GM08714 (cell line): ENCODE results near the gene CALML5.

Source experiments
- H3K4me3 ChIP-seq: fragments of 200-500 bp; sonication (Bioruptor generic); 2 replicates; pipeline ENCODE4 v1.5.1; 2014; ENCODE audit warnings: mild to moderate bottlenecking, low read length, inconsistent platforms
- ZNF274 ChIP-seq: IDR thresholded peaks from 2 replicates; pipeline ENCODE4 v1.6.1; 2012; ENCODE audit warnings: mild to moderate bottlenecking, low read depth, low read length

The CALML5 gene

DNA sequence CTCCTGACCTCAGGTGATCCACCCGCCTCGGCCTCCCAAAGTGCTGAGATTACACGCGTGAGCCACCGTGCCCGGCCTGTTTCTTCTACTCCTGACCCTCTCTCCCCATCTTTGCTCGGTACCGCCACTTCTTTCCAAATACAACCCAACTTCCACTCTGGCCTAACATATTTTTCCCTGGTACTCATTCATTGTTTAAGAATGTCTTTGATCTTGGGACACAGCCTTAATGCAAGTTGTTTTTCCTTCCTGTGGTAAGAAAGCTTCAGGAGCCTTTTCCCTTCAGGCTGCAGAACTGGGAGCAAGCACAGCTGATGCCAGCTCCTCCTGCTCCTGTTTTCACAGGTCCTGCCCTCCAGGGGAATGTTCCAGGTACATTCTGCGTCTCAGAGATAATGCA is 39.1 kb upstream of the CALML5 start:
- TF ChIP-seq ZNF274, result no peak

DNA sequence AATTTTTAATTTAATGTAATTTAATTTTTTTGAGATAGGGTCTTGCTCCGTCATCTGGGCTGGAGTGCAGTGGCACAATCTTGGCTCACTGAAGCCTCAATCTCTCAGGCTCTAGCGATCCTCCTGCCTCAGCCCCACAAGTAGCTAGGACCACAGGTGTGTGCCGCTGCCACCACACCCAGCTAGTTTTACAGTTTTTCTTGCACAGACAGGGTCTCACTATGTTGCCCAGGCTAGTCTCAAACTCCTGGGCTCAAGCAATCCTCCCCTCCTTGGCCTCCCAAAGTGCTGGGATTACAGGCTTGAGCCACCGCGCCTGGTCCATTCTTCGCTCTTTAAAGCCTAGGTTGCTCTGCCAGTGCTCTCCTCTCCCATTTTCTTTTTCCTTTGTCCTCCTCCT is 38.3 kb upstream of the CALML5 start:
- no peak for TF ChIP-seq ZNF274
- no peak overlapping the region for H3K4me3 ChIP-seq

More for the DNA sequence above, 39.1 kb upstream of the CALML5 start:
- H3K4me3 ChIP-seq, result no peak overlapping the region

DNA sequence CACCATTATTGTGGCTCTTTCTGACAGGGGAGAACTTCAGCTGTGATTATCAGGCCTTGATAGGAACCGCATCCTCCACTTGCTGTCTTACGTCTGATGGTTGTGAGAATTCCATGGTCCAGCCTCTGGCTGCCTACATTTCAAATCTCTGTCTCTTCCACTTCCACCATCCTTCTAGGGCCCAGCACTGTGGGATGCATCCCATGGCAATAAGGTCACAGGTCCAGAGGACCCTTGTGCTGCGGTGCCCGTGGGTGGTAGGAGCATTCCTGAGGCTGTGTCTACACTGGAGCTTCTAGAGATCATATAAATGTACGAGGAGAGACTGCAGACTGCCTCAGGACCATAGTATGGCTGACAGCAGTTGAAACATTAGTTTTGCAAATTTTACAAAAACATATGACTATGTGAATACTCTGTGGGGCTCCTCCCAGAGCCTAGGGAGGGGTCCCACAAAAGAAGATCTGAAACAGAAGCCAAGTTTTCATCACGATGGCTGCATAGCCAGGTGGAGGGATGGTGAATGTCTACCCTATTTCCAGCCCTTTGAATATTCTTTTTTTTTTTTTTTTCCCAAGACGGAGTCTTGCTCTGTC is 37.2 kb upstream of the CALML5 start:
- no peak overlapping the region for H3K4me3 ChIP-seq
- no peak for TF ChIP-seq ZNF274

DNA sequence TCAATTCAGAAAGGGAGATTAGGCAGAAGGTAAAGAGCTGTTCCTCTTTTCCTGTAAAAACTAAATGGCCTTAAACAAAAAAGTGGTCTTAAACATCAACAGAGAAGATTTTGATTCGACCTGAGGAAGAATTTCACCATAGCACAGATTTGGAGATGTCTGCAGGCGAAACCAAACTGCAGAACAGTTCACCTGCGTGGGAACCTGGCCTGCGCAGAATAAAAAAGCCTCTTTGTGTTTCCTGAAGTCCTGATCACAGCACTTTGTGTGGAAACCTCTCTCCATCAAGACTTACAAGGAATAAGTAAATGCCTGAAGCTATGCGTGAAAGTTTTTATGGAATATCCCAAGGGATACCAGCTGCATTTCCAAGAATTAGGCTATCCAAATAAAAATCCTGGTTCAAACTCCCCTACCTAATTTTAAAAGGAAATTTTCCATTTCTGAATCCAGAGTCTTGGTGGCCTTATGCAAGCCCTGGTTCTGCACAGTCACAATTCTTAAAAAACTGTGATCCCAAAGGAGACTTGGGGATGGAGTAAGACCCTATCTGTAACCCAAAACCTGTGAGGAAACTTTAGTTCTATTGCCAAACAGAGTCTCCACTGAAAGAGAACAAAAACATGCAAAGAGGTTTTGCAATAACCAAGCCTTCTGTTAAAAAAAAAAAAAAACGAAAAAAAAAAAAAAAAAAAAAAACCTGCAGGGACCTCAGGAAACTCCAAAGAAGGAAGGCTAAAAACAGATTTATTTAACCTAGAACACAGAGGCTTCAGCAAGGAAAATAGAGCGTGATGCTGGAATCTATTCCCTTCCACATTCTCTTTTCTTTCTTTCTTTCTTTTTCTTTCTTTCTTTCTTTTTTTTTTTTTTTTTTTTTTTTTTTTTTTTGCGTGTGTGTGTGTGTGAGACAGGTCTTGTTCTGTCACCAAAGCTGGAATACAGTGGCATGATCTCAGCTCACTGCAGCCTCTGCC is 35.8 kb upstream of the CALML5 start:
- TF ChIP-seq ZNF274, result no peak
- no peak overlapping the region for H3K4me3 ChIP-seq

DNA sequence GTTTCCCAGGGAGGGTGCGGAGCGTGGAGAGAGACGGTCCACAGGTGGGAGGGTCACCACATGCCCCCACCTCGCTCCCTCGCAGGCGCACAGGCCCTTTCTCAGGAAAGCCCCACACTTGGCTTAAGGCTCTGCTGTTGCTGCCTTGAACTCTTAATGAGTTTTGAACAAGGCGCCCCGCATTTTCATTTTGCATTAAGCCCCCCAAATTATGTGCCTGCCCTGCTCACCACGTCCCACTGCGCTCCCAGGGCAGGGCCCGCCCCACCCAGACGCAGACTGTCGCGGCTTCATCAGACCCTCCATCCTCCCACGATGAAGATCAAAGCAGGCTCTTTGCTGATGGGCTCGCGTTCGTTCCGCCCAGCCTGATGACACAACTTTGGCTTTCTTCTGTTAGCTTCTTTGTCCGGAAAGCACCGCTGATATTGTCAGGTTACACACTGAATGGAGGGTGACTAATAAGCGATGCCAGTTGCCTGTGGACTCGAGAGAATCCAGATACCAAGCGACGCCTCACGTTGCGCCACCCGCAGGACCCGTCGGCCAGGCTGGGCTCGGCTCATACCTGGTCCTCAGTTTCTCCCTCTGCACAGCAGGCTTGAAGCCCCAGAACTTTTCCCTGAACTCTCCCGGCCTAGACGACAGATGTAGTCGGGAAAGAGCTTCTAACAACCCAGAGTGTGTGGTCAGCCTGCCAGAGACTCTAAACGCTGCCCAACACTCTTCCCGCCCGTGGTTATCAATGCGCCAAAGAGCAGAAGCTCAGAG is 34.9 kb upstream of the CALML5 start:
- TF ChIP-seq ZNF274, result no peak
- H3K4me3 ChIP-seq, result no peak overlapping the region

DNA sequence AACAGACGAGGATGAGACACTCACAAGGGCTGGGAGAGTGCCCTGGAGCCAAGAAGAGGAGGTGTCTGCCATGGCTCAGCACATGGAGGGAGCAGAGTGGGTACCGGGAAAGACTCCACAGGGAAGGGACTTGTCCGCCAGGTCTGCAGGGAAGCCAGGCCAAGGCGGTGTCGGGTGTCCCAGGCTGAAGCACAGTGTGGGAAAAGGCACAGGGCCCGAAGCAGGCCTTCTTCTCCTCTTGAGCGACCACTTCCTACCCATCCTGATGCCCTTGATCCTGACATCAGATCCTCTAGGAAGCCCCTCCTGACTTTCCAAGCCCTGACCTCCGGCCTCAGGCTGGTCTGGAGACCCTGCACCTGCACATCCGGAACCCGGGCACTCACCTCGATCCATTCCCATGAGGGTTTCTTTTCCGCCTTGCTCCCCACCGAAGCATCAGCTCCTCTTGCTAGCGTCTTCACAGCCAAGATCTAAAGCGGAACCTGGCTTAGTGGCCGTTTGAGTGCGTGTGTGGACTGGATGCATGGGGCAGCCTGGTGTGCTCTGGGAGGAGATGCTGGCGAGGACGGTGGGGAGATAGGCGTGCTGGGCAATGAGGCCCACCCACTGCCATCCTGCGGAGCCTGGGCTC is 33.8 kb upstream of the CALML5 start:
- H3K4me3 ChIP-seq, result no peak overlapping the region
- no peak for TF ChIP-seq ZNF274

DNA sequence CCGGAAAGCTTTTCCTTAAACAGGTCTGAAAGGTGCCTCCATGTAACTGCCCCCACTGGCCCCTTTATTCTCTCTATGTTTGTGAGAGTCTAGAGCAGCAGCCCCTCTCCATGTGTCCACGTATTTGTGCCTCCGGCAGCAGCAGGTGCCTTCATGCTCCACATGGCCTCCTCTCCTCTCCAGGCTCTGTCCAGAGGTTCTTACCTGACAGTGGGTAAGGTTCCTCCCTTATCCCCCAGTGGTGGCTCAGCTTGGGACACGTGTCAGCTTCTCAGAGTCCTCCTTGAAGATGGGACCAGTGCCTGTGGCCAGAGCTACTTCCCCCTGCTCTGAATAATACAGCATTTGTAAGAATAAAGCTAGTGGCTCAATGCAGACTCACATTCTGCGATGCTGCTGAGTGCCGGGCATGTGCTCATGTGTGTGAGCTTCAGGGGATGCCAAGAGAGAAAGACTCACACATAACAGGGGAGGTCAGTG is 33.3 kb upstream of the CALML5 start:
- H3K4me3 ChIP-seq, result no peak overlapping the region
- no peak for TF ChIP-seq ZNF274

DNA sequence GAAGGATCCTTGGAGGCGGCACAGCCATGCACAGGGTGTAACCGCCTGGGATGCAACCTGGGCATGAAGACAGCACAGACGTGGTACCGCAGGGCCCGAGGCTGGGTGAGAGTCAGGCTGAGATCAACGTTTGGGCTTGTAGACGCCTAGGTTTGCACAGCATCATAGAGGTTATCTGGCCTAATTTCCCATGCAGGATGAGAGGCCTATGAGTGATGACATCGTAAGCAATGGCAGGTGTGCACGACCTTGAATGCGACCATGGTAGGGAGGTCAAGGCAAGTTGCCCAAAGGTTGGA is 32.9 kb upstream of the CALML5 start:
- TF ChIP-seq ZNF274, result no peak
- no peak overlapping the region for H3K4me3 ChIP-seq

DNA sequence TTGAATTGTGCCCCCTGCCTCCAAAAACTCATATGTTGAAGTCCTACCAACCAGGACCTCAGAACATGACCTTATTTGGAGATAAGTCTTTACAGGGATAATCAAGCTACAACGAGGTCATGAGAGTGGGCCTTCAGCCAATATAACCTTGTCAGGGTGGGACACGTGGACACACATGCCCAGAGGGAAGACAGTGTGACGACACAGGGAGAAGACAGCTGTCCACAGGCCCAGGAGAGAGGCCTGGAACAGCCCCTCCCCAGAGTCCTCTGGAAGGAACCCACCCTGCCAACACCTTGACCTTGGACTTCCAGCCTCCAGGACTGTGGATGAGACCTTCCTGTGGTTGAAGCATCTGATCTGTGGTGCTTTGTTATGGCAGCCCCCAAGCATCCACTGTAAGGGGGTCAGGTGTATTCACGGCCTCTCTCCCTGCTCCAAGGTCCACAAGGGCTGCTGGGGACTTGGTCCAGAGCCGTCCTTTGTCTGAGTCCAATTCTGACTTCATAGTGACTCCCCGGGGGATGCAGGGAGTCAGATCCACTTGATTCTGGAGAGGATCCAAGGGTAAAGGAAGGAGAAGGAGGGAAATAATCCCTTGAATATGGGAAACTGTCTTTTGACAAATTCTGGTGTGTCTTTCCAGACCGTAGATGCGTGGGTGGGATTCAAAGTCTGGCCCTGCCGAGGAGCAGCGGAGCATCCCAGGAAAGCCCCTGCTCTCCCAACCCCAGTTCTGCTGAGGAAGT is 32.4 kb upstream of the CALML5 start:
- H3K4me3 ChIP-seq, result no peak overlapping the region
- no peak for TF ChIP-seq ZNF274

DNA sequence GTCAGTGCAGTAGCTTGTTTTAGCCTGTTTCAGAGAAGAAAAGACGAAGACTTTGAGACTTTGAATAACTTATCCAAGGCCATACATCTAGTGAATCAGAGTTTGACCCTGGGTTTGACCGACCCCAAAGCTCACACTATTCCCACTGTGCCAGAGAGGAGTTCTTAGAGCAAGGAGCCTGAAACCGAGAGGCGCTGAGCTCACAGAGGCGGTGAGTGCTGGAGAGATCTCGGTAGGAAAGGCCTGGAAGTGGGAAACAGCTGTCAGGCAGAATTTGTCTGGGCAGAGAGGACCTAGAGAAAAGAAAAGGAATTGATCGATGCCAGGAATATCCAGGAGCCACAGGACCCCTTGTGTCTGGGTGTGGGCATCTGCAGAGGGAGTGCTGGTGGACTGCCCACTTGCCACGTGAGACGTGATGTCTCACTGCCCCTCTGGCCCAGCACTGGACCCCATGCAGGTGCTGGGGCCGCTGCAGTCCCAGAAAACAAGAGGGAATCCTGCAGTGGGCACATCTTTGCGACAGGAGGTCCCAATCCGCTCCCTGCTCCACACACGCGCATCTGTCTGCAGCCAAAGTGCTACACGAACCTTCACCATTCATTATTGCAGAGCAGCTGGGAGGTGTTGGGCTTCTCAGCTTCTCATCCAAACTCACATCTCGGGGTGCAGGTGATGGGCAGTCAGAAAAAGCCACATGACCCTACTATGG is 31.6 kb upstream of the CALML5 start:
- TF ChIP-seq ZNF274, result no peak
- no peak overlapping the region for H3K4me3 ChIP-seq

DNA sequence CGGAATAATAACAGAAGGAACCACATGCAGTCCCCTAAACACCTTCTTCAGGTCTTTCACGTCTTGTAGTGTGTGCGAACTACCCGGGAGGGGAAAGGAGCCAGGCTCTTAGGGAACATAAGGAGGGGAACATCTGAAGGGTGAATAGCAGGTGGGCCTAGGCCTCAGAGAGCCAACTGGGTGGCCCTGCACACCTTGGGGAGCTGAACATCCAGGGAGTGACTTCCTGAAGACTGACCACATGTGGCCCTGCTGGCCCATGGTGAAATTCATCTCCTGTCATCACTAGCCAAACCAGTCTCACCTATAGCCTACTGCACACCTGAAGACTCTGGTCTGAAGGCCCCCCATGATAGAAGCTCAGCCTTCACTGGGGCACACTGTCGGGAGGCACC is 31.0 kb upstream of the CALML5 start:
- H3K4me3 ChIP-seq, result no peak overlapping the region
- no peak for TF ChIP-seq ZNF274

DNA sequence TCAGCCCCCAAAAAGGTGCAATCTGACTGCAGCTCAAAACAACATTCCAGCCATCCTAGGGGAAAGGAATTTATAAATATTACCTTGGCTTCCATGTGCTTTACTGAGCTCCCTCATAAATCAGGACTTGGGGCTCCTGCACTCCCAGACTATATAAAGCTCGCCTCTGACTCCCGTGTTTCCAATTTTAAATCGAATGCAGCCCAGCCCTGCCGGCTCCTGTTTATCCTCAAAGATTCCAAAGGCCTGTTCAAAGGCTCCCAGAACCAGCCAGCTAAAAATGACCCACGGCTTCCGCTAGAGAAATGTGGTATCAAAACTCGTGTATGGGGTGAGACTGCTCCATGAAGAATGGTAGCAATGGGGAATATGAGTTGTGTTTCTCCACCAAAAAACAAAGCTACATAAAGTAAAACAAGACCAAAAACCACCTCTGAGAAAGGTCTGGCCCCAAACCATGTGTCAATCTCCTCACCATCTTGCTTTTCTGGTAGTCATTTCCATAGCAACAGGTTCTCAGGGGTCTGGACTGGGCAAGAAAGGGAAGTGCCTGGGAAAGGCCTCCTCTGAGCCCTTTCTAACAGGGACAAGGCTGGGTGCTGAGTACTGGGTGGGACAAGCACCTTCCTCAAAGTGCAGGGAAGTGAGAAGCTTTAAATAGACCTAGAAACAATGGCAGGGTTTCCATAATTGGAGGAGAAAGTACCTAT is 30.5 kb upstream of the CALML5 start:
- H3K4me3 ChIP-seq, result no peak overlapping the region
- TF ChIP-seq ZNF274, result no peak
